HG02884 (cell line): ENCODE data around the gene ATP10B.

Experiments used
- ATAC-seq: cut with Tn5 transposase; IDR thresholded peaks from one replicate; pipeline ENCODE4 v1.9.1; 2021; ENCODE audit warnings: mild to moderate bottlenecking, moderate library complexity; ENCODE audit not compliant: unreplicated experiment

The ATP10B gene

GRCh38 chr5:160520609-160521391 lies 331.2 kb downstream of the ATP10B start:
- ATAC-seq, result no peak

- no peak for ATAC-seq
Observed at GRCh38 chr5:160516696-160517530, 335.1 kb downstream of the ATP10B start.

GRCh38 chr5:160514866-160515265 lies 337.1 kb downstream of the ATP10B start:
- no peak for ATAC-seq

GRCh38 chr5:160514191-160514590 lies 337.8 kb downstream of the ATP10B start:
- ATAC-seq, result no peak

DNA sequence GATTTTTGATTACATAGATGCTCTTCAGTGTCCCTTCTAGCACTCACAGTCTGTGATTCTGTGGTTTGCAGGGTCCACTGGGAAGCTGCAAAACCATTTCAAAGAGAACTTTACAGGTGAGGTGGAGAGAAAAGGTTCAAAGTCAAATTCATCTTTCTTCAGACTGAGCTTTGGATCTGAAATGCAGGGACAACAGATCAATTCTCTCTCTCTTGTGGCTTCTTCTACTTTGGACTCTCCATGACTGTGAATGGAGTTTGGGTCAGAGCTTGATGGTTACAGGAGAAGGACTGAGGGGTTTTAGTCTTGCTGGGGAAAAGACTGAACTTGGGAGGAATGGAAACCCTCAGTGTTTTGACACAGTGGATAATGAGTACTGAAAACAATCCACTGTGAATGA lies 338.5 kb downstream of the ATP10B start:
- ATAC-seq, result no peak
